Tibial nerve (tissue), 4 donors: ENCODE measurements around the gene TRUB1.

Source experiments
- EP300 ChIP-seq, 2 donors: sonication (generic); formaldehyde crosslinking; IDR thresholded peaks; one replicate each; pipeline ENCODE4 v1.6.1; 2017; ENCODE audit warnings: antibody characterized with exemption in 2 of 2, mild to moderate bottlenecking in 1 of 2
- POLR2A ChIP-seq, 2 donors: fragments of 450-650 bp; IDR thresholded peaks; one replicate each; pipeline ENCODE4 v1.6.1; 2017; ENCODE audit warnings: antibody characterized with exemption in 2 of 2, mild to moderate bottlenecking in 2 of 2, moderate library complexity in 2 of 2
- TF ChIP-seq, protein P1 (sequence below), 5 experiments: fragments of 200-600 bp in 3 of 5; fragments of 450-650 bp in 2 of 5; sonication (generic) in 3 of 5; IDR thresholded peaks; one replicate each; pipeline ENCODE4 v1.5.1; 2016 to 2019; ENCODE audit warnings: antibody characterized with exemption in 5 of 5, mild to moderate bottlenecking in 3 of 5, moderate library complexity in 2 of 5

DNA sequence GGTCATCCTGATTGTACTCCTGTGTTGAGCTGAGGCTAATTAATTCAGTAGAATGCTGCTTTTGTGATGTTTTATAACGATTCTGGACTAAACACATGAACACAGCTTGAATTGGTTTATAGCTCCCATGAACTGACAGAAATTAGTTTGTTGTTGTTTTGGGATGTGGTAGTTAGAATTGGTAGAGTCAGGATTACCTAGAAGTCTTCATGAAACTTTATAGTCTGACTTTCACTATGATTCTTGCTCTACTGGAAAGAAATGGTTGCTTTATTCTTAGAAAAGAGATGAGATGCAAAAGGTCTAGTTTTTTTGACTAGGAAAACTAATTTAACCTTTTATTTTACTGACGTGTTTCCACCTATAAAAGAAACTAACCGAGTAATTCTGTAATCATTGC, 23.4 kb upstream of the TRUB1 start:
- TF ChIP-seq, protein P1, sequence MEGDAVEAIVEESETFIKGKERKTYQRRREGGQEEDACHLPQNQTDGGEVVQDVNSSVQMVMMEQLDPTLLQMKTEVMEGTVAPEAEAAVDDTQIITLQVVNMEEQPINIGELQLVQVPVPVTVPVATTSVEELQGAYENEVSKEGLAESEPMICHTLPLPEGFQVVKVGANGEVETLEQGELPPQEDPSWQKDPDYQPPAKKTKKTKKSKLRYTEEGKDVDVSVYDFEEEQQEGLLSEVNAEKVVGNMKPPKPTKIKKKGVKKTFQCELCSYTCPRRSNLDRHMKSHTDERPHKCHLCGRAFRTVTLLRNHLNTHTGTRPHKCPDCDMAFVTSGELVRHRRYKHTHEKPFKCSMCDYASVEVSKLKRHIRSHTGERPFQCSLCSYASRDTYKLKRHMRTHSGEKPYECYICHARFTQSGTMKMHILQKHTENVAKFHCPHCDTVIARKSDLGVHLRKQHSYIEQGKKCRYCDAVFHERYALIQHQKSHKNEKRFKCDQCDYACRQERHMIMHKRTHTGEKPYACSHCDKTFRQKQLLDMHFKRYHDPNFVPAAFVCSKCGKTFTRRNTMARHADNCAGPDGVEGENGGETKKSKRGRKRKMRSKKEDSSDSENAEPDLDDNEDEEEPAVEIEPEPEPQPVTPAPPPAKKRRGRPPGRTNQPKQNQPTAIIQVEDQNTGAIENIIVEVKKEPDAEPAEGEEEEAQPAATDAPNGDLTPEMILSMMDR (IDR thresholded peaks at IDR 0.05), result no peak
- no peak for TF ChIP-seq EP300 (IDR thresholded peaks at IDR 0.05)
- no peak for TF ChIP-seq POLR2A (IDR thresholded peaks at IDR 0.05)
